HFFc6 (cell line): ENCODE data around the gene GINS3. TPM values are rescaled to one million over a fixed set of nuclear protein-coding genes. Genes with fewer than 3 reads are reported as not detected.

Source experiments
- DNase-seq: peaks from one replicate; pipeline ENCODE4 v3.0.0-alpha.2; 2018
- H3K27ac Mint-ChIP-seq: 2 replicates; pipeline ENCODE4 v1.8.0; 2020; ENCODE audit warnings: mild to moderate bottlenecking, mixed read lengths
- H3K27me3 Mint-ChIP-seq: 2 replicates; pipeline ENCODE4 v1.8.0; 2021; ENCODE audit warnings: mild to moderate bottlenecking, moderate library complexity, mixed read lengths; ENCODE audit not compliant: insufficient read depth
- H3K36me3 Mint-ChIP-seq: 2 replicates; pipeline ENCODE4 v1.8.0; 2021; ENCODE audit warnings: low read depth, mixed read lengths
- H3K4me1 Mint-ChIP-seq: 2 replicates; pipeline ENCODE4 v1.8.0; 2020; ENCODE audit warnings: low read depth, mixed read lengths
- H3K4me3 Mint-ChIP-seq: 2 replicates; pipeline ENCODE4 v1.8.0; 2020; ENCODE audit warnings: mild to moderate bottlenecking, moderate library complexity, mixed read lengths
- H3K9me3 Mint-ChIP-seq: 2 replicates; pipeline ENCODE4 v1.8.0; 2020; ENCODE audit warnings: mild to moderate bottlenecking, mixed read lengths
- total RNA-seq, 6 experiments: library from RNA; stranded (reverse); fragmentation: NEBNext Ultra II Directional; extraction: Animal tissue kit (Norgen Biotek cat#: 25700); gene quantifications; 2 replicates in 1 of 6; 3 replicates in 5 of 6; pipeline ENCODE4 v1.2.3, GENCODE V29; 2021
- TF ChIP-seq, protein P1 (sequence below): fragments of 200-600 bp; sonication (generic); IDR thresholded peaks from 2 replicates; pipeline ENCODE4 v1.5.0; 2021; ENCODE audit warnings: antibody characterized with exemption, mild to moderate bottlenecking

Gene GINS3
- total RNA-seq, 6 experiments from 2014 or later, result 3.0 to 6.4 (median 5.9) TPM

DNA sequence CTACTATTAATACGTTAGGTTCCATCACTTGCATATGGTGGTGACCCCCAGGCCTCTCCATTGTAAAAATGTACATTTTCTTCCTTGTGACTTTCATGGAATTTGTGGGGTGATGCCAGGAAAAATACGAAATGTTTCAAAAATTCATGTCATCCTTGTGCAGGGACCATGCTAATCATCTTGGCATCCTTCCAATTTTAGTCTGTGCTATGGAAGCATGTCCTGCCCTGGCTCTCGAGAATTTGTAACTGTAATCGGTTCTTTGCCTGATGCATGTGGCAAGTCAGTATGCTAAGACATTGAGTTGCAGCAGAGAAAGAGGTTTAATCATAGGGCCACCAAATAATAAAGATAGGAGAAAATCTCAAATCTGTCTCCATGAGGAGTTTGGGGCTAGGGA, 14.3 kb upstream of the GINS3 start:
- TF ChIP-seq, protein P1, sequence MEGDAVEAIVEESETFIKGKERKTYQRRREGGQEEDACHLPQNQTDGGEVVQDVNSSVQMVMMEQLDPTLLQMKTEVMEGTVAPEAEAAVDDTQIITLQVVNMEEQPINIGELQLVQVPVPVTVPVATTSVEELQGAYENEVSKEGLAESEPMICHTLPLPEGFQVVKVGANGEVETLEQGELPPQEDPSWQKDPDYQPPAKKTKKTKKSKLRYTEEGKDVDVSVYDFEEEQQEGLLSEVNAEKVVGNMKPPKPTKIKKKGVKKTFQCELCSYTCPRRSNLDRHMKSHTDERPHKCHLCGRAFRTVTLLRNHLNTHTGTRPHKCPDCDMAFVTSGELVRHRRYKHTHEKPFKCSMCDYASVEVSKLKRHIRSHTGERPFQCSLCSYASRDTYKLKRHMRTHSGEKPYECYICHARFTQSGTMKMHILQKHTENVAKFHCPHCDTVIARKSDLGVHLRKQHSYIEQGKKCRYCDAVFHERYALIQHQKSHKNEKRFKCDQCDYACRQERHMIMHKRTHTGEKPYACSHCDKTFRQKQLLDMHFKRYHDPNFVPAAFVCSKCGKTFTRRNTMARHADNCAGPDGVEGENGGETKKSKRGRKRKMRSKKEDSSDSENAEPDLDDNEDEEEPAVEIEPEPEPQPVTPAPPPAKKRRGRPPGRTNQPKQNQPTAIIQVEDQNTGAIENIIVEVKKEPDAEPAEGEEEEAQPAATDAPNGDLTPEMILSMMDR, result no peak
- DNase-seq, result peak; percentile 24
- Mint-ChIP-seq H3K36me3 (no peaks in the 10 kb centered on the region), H3K4me3 (peak overlapping the region; percentile 8), H3K27me3 (peaks cover 13% of the 10 kb centered on the region), H3K4me1 (peaks cover 25% of the 10 kb centered on the region), H3K27ac (no peak overlapping the region), H3K9me3 (no peaks in the 10 kb centered on the region)

GRCh38 chr16:58378401-58378800, 13.9 kb upstream of the GINS3 start:
- TF ChIP-seq, protein P1, result no peak
- H3K27ac Mint-ChIP-seq, result no peak overlapping the region
- H3K4me3 Mint-ChIP-seq, result peak overlapping the region; percentile 8
- DNase-seq, result no peak
- peaks cover 25% of the 10 kb centered on the region for H3K4me1 Mint-ChIP-seq
- H3K9me3 Mint-ChIP-seq, result no peaks in the 10 kb centered on the region
- H3K27me3 Mint-ChIP-seq, result peaks cover 13% of the 10 kb centered on the region
- no peaks in the 10 kb centered on the region for H3K36me3 Mint-ChIP-seq

DNA sequence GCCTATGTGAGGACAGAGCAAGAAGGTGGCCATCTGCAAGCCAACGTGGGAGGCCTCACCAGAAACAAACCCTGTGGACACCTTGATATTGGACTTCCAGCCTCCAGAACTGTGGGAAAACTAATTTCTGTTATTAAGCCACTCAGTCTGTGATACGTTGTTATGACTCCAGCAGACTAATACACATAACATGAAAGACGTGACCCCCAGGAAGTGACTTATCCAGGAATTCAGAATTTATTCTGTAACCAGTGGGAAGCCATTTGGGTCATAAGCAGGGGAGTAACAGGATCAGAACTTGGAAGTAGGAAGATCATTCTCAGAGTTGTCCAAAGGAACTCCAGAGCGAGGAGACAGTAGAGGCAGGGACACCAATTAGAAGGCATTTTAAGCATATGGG, 12.5 kb upstream of the GINS3 start:
- no peak overlapping the region for H3K4me3 Mint-ChIP-seq
- no peak overlapping the region for H3K27ac Mint-ChIP-seq
- TF ChIP-seq, protein P1, result no peak
- no peaks in the 10 kb centered on the region for H3K36me3 Mint-ChIP-seq
- peaks cover 14% of the 10 kb centered on the region for H3K27me3 Mint-ChIP-seq
- no peaks in the 10 kb centered on the region for H3K9me3 Mint-ChIP-seq
- DNase-seq, result no peak
- H3K4me1 Mint-ChIP-seq, result peaks cover 25% of the 10 kb centered on the region

DNA sequence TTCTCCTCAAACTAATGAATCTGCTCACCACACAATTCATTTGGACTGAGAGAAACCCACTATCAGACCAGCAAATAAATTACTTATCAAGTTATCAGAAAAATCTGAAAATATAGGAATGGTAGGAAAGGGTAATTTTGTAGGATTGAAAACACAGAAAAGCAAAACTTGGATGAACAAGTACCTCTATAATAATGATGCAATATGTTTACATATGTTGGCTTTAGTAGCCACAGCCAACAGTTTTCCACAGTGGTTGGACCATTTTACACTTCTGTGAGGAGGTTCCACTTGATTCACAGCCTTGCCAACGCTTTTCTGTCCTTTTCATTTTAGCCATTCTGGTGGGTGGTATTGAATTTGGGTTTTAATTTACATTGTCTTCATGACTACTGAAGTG, 10.6 kb upstream of the GINS3 start:
- peaks cover 14% of the 10 kb centered on the region for H3K27me3 Mint-ChIP-seq
- no peaks in the 10 kb centered on the region for H3K9me3 Mint-ChIP-seq
- no peak overlapping the region for H3K4me3 Mint-ChIP-seq
- H3K4me1 Mint-ChIP-seq, result peaks cover 25% of the 10 kb centered on the region
- H3K36me3 Mint-ChIP-seq, result no peaks in the 10 kb centered on the region
- no peak for DNase-seq
- H3K27ac Mint-ChIP-seq, result no peak overlapping the region
- TF ChIP-seq, protein P1, result no peak

- Mint-ChIP-seq H3K4me1 (peaks cover 6% of the 10 kb centered on the region; the same call in 1 of the 2 replicates), H3K27ac (no peak overlapping the region), H3K9me3 (no peaks in the 10 kb centered on the region), H3K27me3 (peaks cover 14% of the 10 kb centered on the region), H3K4me3 (no peak overlapping the region), H3K36me3 (no peaks in the 10 kb centered on the region)
- TF ChIP-seq, protein P1, result no peak
- DNase-seq, result no peak
These were observed 7.7 kb upstream of the GINS3 start for GRCh38 chr16:58384437-58385055.
